Left hindlimb (tissue), 1 donor: ENCODE measurements around the gene KLHL29.
A peak's percentile ranks its signal among the peaks of the same experiment; 100 is the strongest.

ENCODE experiments used
- DNase-seq: peaks from one replicate; pipeline ENCODE4 v3.0.0-alpha.2; 2018

KLHL29 gene

GRCh38 chr2:23496456-23496855, 111.5 kb downstream of the KLHL29 start:
- DNase-seq, result no peak

GRCh38 chr2:23497063-23497462, 112.1 kb downstream of the KLHL29 start:
- DNase-seq, result peak; percentile 64

- no peak for DNase-seq
These were observed 112.6 kb downstream of the KLHL29 start for GRCh38 chr2:23497536-23497935.

GRCh38 chr2:23498943-23499342, 114.0 kb downstream of the KLHL29 start:
- DNase-seq, result no peak

GRCh38 chr2:23499439-23499838, 114.5 kb downstream of the KLHL29 start:
- no peak for DNase-seq

- no peak for DNase-seq
These were observed 115.9 kb downstream of the KLHL29 start for GRCh38 chr2:23500836-23501235.

- DNase-seq, result no peak
These were observed 117.1 kb downstream of the KLHL29 start for GRCh38 chr2:23502096-23502495.

- DNase-seq, result no peak
These were observed 118.1 kb downstream of the KLHL29 start for GRCh38 chr2:23503097-23503496.

GRCh38 chr2:23503682-23504081, 118.7 kb downstream of the KLHL29 start:
- DNase-seq, result no peak

- DNase-seq, result no peak
These were observed 119.6 kb downstream of the KLHL29 start for GRCh38 chr2:23504591-23504990.

GRCh38 chr2:23505218-23505983, 120.4 kb downstream of the KLHL29 start:
- no peak for DNase-seq

GRCh38 chr2:23505984-23506380, 121.0 kb downstream of the KLHL29 start:
- no peak for DNase-seq

GRCh38 chr2:23506531-23507266, 121.7 kb downstream of the KLHL29 start:
- DNase-seq, result peak; percentile 59

GRCh38 chr2:23507267-23508065, 122.5 kb downstream of the KLHL29 start:
- no peak for DNase-seq

GRCh38 chr2:23508066-23508390, 123.0 kb downstream of the KLHL29 start:
- DNase-seq, result no peak

GRCh38 chr2:23509103-23509502, 124.1 kb downstream of the KLHL29 start:
- no peak for DNase-seq

GRCh38 chr2:23509596-23510292, 124.8 kb downstream of the KLHL29 start:
- no peak for DNase-seq

GRCh38 chr2:23510471-23510870, 125.5 kb downstream of the KLHL29 start:
- no peak for DNase-seq

GRCh38 chr2:23512778-23513177, 127.8 kb downstream of the KLHL29 start:
- DNase-seq, result no peak

- DNase-seq, result no peak
These were observed 128.4 kb downstream of the KLHL29 start for GRCh38 chr2:23513245-23513871.

- no peak for DNase-seq
These were observed 129.2 kb downstream of the KLHL29 start for GRCh38 chr2:23513872-23514793.
